Central memory CD4-positive, alpha-beta T cell (primary cell): ENCODE measurements around the gene OR56B1.
"Not testable (repeated sequence)": the region's sequence is repeated elsewhere in the genome, so short reads cannot be mapped to it uniquely, and the experiment has no call there.

Experiments
- DNase-seq: peaks from one replicate; pipeline ENCODE4 v3.0.0; 2022
- total RNA-seq, 3 experiments: gene quantifications; one replicate each; lab custom pipeline; 2026; lab: John Stamatoyannopoulos, UW

OR56B1 gene
- total RNA-seq, result 0.04 to 0.77 (median 0.16) reads per million in 3 experiments

DNA sequence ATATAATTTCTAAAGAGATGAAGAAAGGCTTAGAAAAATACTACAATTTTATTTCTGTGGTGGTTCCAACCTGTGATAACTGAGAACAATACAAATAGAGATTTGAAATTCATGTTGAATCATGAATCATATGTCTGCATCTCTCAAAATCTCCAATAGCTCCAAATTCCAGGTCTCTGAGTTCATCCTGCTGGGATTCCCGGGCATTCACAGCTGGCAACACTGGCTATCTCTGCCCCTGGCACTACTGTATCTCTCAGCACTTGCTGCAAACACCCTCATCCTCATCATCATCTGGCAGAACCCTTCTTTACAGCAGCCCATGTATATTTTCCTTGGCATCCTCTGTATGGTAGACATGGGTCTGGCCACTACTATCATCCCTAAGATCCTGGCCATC lies at the start of gene OR56B1:
TSS of gene OR56B1 (plus strand) at position 53 of the 400 bp plus-strand sequence. CDS start at position 122, 69 bp downstream.
- DNase-seq, result no peak

DNA sequence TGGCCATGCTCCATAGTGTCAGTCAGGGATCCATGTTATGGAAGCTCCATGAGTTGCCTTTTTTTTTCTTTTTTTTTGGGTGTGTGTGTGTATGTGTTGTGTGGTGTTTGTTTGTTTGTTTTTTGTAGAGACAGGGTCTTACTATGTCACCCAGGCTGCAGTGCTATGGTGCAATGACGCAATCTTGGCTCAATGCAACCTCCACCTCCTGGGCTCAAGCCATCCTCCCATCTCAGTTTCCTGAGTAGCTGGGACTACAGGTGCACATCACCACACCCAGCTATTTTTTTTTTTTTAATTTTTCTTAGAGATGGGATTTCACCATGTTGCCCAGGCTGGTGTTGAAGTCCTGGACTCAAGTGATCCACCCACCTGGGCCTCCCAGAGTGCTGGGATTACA lies 47.8 kb upstream of the OR56B1 start:
- DNase-seq, result no peak

GRCh38 chr11:5689551-5689983 lies 46.7 kb upstream of the OR56B1 start, which contains the start of gene TRIM22:
TSS of gene TRIM22 (plus strand) at chr11:5689790. CDS start at chr11:5696233, 6,443 bp downstream.
- peak; percentile 69 for DNase-seq

GRCh38 chr11:5690216-5690615 lies 46.0 kb upstream of the OR56B1 start:
- no peak for DNase-seq

- DNase-seq, result no peak
Observed at GRCh38 chr11:5690736-5691135, 45.5 kb upstream of the OR56B1 start.

DNA sequence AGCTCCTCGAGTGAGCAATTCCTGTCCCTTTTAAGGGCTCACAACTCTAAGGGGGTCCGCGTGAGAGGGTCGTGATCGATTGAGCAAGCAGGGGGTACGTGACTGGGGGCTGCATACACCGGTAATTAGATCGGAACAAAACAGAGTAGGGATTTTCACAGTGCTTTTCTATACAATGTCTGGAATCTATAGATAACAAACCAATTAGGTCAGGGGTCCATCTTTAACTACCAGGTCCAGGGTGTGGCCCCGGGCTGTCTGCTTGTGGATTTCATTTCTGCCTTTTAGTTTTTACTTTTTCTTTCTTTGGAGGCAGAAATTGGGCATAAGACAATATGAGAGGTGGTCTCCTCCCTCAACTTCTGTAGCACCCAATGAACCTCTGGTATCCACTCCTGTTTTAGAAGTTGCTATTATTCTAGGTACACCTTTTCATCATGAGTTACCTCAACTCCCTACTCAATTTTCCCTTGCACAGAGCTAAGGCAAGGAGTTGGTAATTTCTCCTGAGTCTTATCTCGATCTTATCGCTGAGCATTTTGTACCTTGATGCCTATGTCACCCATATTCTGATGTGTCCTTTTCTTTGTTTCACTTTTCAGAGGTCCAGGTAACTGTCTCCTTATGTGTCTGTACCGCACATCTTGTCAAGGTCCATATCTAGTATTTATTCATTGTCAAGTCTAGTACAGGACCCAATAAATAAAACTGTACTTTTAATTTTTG lies 44.8 kb upstream of the OR56B1 start:
- not testable (repeated sequence) for DNase-seq

GRCh38 chr11:5691964-5692361 lies 44.3 kb upstream of the OR56B1 start:
- peak; percentile 18 for DNase-seq

GRCh38 chr11:5694642-5695041 lies 41.6 kb upstream of the OR56B1 start:
- no peak for DNase-seq

DNA sequence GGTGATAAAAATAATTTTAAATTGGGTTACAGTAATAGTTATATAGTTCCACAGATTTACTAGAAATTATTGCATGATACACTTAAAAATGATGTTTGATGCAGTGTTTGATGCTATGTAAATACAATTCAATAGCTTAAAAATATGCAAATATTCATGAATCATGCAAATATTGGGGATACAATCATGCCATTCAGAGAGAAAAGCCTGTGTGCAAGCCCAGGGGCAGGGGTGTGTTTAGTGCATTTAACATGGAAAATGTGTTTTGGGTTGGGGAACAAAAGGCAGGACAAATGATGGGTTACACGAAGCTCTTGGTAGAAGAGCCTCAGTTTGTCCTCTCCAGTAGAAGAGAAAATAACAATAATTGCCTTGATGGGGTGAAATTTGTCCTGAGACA lies 40.7 kb upstream of the OR56B1 start:
- DNase-seq, result no peak

- DNase-seq, result no peak
Observed at GRCh38 chr11:5696210-5696609, 40.0 kb upstream of the OR56B1 start.

GRCh38 chr11:5698281-5698680 lies 38.0 kb upstream of the OR56B1 start:
- DNase-seq, result no peak

- no peak for DNase-seq
Observed at GRCh38 chr11:5700421-5701054, 35.7 kb upstream of the OR56B1 start.

DNA sequence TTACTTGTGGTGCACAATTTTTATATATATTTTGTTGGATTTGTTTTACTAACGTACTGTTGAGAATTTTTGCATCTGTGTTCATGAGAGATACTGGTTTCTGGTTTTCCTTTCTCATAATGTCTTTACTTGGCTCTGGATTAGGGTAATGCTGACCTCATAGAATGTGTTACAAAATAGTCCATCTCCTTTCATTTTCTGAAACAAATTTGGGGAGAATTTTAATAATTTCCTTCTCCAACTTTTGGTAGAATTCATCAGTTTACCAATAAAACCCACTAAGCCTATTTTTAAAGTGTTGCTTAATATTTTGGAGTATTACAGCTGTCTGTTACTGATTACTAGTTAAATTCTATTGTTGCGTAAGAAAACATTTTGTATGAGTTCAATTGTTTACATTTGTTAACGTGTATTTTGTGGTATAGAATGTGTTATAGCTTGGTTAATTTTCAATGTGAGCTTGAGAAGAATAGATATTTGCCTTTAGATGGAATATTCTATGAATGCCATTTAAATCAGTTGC lies 35.1 kb upstream of the OR56B1 start:
- DNase-seq, result no peak

GRCh38 chr11:5703741-5704536 lies 32.3 kb upstream of the OR56B1 start:
- DNase-seq, result no peak

DNA sequence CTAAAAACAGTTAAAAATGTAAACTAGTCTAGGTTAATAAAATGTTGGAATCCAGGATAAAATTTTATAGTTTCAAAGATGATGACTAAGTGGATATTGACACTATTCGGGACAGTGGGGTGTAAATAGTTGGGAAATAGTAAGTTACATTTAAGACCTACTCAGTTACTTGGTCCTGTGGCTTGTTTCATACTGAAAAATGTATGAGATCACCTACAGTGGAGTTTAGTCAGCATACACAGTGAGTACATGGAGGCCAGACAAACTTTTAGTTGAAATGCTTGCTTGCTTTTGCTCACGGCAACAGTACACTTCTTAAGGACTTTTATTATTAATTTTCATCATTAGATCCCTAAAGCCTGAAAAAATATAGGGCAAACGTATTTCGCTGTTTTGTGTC lies 30.6 kb upstream of the OR56B1 start:
- no peak for DNase-seq

DNA sequence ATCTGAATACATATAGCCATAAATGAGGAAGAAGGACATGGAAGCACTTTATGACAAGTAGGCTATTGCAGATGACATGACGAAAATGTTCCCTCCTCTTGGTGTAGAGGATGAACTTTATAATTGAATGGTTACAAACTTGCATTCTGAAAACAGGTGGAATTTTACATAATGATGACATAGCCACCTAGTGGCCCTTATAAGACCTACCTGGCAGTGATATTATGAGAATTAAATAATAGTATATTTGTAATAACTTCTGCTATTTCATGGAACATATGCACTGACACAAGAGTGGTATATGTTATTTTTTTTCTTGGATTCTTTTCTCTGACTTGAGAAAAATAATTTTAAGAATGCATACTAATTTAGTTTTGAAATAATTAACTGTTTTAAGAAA lies 23.7 kb upstream of the OR56B1 start:
- peak; percentile 15 for DNase-seq

- DNase-seq, result no peak
Observed at GRCh38 chr11:5713695-5714094, 22.6 kb upstream of the OR56B1 start.

GRCh38 chr11:5716518-5716917 lies 19.7 kb upstream of the OR56B1 start:
- DNase-seq, result not testable (repeated sequence)

GRCh38 chr11:5719703-5720495 lies 16.3 kb upstream of the OR56B1 start:
- DNase-seq, result no peak

DNA sequence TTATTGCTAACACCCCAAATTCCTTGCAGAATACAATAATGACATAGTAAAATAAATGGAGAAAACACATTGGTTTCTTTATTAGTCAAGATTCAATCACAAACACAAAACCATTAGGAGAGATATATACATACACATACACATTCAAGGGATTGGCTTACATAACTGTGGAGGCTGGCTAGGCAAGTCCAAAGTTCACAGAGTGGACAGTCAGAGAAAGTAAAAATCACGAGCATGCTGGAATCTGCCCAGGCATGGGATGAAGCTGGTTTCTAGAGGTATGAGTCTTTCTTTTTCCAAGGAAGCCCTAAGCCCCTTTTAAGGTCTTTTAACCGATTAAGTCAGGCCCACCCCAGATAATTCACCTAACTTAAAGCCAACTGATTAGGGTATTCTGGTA lies 13.6 kb upstream of the OR56B1 start:
- no peak for DNase-seq

- DNase-seq, result no peak
Observed at GRCh38 chr11:5726351-5726750, 9.9 kb upstream of the OR56B1 start.

GRCh38 chr11:5727691-5728090 lies 8.6 kb upstream of the OR56B1 start:
- no peak for DNase-seq
